ENCODE results near the gene DAGLA.

Gene DAGLA

DNA sequence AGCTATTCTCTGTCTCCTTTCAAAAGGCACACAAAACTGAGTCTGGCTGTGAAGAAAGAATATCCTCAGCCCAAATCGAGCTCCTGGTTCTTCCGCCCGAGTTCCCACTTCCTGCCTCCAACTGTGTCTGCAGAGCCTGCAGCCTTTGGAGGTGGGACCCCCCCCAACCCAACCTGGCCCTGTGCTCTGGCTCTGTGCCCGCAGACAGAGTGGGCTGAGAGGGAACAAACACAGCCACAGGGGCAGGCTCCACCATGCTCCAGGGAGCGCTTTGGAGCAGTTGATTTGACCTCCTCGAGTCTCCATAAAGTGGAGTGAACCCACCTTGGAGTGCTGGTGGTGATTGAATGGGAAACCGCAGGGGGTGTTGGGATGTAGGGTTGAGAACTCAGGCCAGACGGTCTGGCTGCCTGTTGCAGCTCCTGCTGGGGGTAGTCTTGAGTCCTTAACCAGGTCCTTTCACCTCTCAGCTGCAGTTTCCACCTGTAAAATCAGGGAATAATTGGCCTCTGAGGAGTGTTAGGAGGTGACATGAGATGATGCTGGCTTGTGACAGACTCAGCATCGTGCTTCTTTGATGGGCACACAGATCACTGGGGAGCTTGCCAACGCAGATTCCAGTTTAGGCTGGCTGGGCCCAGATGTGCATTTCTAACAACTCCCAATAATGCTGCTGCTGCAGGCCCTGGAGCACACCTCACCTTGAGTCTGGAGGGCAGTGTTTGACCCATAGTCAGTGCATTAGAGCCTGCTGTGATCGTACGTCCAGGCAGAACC lies 11.4 kb downstream of the DAGLA start:
- no peak for DNase-seq

DNA sequence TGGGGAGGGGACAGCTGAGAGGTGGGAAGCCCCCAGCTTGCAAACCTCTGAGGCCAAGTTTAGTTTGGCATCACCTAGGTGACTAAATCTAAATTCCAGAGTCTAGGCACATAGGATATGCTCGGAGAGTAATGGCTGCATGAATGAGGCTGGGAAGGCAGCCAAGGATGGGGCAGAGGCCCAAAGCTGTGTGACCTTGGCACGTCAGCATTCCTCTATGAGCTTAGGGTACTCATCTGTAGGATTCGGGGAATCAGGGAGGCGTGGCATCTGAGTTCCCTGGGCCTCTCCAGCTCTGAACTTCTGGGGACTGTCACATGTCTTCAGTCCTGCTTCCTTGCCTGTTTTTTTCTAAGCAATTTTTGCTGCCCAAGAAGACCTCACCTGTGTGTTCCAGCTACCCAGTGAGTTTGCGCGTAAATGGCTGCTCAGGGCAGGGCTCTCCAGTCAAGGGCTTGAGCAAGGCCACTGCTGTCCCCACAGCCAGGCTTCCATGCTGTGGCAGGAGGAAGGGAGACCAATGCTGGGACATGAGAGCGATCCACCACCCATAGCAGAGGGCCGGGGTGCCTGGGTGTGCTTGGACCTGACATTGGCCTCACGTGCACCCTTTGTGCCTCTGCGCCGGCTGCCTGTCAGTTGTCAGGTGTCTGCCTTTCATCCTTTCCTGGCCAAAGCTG lies 13.9 kb downstream of the DAGLA start:
- no peak for DNase-seq

DNA sequence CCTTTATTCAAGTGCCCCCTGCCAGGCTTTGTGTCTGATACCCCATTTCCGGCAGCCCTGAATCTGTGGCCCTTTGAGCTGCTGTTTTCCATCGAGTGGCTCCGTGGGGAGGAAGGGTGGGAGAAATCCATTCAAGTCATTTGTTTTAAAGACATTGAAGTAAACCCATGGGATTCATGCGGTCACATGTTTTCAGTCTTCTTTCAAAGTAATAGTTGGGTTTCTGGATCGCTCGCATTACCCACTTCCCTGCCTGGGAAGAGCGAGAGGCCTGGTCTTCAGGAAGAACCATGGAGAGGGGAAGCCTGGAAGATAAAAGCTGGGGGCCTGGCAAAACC lies 14.4 kb downstream of the DAGLA start:
- DNase-seq: no peak

DNA sequence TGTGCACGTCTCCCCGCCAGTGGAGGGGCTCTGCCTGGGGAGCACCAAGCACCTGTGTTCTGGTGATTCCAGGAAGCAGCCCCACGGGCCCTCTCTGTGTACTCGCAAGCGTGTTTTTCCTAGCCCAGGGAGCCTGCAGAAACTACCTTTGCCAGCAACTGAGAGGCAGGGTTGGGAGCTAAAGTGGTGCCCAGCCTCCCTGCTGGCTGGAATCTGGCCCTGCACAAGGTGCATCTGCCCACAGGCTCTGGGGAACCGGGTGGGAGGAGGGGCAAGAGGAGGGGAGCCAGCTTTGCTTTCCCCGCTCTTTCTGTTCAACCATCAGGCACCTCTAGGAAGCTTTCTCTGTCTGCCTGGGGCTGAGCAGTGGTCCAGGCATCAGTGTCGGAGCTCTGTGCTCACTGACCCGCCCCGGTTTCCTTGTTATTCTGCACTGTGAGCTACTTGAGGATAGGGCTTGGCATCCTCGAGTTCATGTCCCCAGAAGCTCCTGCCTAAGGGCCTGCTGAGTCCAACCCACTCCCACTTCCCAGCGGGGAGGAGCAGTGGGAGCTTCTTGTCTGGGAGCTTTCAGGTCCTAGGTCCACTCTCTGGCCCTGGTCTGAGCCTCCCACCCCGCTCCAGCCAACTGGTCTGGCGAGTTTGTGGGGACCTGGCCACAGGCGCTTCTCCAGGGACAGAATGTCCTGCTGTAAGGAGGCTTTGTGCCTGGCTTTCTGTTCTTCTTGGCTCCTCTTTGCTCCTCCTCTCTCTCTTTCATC lies 14.9 kb downstream of the DAGLA start:
- no peak for DNase-seq

DNA sequence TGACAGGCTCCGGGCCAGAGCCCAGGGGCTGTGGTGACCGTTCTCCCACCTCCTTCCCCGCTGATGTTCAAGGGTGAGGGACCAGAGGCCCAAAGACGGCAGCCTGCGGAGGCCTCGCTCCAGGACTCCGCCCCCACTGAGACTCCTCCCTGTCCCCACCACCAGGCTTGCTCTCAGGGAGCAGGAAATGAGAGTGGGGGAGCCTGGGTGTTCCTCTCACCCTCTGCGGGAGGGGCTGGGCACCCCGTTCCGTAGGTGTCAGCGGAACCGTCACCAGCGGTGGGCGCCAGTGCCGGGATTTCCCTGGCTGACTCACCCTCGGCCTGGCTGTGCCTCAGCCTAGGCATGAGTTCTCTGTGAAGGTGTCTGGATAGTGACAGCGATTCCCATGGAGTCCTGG lies 15.7 kb downstream of the DAGLA start:
- peak; percentile 25 for DNase-seq

DNA sequence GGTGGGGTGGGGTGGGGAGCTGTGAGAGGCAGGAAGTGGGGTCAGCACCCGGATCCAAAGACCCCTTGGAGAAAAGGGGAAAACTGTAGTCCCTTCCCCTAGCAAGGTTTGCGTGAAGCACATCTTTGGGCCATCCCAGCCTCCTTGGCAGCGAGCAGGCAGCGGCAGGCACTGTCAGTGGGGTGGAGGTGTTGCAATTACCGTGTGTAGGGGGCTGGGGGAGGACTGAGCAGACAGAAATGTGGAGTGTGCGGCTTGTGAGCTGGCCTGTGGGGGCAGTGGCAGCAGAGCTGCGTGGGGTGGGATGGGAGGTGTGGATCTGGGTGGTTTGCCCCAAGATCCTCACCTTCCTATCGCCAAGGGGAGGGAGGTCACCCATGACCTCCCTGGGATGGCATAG lies 16.4 kb downstream of the DAGLA start:
- DNase-seq: no peak

DNA sequence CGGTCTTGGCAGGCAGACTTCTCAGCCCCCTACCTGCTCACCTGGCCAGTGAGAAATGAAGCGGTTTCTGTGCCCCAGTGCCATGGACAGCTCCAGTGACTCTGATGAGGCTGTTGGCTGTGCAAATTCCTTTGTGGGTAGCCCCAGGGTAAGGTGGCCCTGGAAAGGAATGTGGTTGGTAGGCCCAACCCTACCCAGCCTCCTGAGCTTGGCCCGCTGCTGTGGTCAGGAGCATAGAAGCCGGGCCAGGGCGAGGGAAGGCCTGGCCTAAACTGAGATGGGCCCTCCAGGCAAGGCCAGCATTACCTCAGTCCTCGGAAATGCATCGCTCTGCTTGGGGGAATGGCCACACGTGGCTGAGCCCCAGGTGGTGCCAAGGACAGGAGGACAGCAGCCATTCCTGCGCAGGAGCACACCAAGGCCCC lies 16.9 kb downstream of the DAGLA start:
- DNase-seq: no peak

DNA sequence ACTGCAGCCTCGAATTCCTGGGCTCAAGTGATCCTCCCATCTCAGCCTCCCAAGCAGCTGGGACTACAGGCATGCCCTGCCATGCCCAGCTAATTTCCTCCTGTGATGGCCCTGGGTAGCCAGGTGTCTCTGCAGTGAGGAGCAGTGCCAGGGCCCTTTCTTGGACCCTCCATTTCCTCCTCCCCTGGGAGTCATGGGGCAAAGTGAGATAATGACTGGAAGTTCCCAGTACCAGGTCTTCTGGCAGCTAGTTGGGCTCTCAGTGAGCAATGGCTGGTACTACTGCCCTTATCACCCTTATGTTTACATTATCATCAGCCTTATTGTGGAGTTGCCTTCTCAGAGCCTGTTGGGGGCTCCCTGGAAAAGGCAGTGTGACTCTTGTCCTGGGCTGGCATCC lies 17.6 kb downstream of the DAGLA start:
- DNase-seq: no peak

DNA sequence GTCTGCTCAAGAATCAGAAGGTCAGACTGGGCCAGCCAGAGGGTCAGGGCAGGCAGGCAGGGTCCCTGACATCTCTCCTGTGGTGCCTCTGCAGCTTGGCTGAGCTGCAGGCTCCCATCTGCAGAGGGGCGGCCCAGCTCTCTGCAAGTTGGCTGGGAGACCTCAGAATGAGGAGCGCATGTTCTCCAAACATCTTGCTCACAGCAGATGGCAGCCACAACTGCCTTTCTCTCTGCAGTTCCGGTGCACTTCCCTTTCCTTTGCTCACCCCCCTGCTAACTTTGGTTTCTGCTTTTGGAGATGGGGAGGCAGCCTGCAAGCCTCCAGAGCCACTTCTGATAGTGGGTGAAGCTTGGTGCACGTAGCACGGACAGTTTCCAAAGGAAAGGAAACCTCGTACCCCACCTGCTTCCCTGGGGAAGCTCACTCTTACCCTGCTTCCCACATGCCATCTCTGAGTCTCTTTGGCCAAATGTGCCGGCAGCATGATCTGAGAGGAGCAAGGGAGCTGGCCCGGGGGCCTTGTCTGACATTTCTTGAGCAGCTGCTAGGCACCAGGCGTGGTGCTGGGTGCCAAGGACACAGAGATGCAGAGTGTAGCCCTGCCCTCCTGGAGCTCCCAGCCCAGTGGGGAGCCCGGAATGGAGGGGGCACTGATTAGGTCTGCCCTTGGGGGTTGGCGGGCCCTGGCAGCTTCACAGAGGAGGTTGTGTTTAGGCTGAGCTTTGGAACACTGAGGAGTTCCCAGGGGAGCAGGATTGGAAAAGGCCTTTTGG lies 18.2 kb downstream of the DAGLA start:
- no peak for DNase-seq

DNA sequence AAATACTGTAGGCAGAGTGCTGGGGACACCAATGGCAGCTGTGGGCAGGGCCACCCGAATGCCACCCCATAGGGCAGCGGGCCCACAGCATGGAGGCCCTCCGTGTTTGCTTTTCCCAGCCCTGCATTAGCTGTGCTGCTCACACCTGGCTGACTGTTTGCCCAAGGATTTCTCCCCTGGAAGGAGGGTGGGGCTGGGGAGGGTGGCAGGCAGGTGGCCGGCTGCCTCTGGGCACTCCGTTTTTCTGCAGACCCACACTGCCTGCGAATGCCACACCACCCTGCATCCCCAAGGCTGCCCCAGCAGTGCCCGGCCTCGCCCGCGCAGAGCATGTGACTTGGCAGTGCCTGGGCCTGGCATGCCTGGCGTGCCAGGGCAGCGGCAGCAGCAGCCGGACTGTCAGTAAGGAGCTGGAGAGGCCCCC lies 19.6 kb downstream of the DAGLA start:
- DNase-seq: no peak

DNA sequence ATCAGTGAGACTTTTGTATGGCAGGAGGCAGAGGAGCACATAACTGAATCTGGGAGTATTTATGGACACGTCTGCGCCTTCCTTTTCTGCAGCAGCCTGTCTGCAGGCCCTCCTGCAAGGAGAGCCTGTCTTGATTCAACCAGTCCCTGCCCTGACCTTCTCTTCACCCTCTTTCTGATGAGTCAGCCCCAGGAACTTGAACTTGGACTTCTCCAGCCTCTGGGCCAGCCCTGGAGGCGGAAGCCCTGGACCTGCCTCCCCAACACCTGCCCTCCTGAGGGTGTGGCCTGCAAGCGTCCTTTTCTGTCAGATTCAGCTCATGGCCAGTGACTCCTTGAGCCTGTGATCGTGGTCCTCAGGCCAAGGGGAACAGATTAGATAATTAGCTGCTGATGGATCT lies 20.0 kb downstream of the DAGLA start:
- DNase-seq: no peak

DNA sequence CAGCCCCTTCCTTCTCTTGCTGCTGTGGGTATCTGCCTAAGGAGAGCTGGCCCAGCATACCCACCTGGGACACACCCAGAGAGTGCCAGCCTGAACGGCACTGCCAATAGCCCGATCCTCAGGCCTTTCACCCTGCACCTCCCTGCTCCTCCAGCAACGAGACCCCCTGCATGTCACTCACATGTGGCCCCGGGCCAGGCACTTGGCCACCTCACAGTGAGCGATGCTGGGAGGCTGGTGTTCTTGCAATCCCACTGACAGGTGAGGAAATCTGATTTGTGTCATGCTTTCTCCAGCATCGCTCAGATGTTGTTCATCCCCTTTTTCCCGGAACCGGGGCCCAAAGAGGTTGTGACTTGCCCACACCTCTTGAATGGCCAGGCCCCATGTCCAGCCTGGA lies 20.5 kb downstream of the DAGLA start:
- no peak for DNase-seq

DNA sequence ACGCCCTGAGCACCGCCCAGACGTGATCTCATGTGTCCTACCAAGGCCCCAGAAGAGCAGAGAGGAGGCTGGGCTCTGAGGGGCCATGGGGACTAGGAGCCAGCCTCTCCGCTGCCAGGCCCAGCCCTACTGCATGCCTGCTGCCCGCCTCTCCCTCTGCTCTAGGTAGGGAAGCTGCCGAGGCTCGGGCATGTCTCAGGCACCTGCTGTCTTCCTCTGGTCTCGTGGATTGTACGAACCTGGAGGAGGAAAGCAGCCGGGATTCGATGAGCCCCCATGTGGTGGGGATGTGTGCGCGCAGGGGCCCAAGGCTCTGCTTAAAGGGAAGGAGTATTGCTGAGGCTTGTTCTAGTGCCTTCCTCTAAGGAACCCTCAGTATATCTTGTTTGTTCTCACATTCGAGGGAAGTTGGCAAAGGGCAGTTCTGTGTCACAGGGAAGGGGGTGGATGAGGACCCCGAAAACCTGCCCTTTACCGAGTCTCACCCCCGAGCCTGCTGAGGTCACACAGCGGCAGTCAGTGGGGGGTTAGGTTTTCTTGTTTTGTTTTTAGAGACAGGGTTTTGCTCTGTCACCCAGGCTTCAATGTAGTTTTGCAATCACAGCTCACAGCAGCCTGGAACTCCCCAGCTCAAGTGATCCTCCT lies 21.2 kb downstream of the DAGLA start:
- no peak for DNase-seq

DNA sequence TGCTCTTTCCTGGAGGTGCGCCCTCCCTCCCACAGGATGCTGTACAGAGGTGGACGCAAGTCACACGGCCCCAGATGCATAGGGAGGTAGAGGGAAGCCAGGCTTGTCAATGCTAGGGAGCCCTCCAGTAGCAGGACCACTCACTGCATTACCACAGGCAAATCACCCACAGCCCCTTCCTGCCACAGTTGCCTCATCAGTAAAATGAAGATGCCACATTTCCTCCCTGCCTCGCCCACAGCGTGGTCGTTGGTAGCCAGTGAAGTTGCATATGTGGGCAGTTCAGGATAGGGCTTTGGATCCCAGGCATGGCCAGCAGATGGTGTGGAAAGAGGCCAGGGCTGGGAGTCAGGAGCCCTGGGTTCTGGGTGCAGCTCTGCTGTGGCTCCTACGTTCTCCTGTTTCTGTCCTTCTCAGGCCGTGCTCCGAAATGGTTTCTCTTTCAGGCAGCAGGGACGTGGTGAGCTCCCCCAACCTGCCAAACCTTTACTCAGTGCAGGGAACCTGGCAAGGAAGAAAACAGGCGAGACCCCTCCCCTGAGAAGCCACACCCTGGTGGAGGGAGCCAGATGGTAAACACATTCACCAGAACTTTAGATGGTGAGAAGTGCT lies 22.6 kb downstream of the DAGLA start:
- no peak for DNase-seq

DNA sequence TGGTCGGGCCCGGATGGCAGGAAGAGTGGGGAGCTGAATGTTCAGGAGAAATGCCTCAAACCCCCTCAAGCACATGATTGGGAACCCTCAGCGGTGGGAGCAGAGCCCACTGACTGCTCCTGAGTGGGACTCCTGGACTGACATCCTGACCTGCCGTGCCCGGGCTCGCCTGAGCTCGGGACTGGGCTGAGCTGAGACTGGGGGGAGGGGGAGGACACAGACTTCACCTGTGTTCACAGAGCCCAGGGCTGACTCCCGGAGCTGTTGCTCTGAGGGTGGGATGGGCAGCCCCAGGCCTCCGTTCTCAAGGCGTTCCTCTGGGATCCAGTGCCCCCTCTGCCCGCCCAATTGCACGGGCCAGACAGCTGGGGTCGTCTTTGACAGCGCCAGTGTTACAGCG lies 24.6 kb downstream of the DAGLA start:
- no peak for DNase-seq

DNA sequence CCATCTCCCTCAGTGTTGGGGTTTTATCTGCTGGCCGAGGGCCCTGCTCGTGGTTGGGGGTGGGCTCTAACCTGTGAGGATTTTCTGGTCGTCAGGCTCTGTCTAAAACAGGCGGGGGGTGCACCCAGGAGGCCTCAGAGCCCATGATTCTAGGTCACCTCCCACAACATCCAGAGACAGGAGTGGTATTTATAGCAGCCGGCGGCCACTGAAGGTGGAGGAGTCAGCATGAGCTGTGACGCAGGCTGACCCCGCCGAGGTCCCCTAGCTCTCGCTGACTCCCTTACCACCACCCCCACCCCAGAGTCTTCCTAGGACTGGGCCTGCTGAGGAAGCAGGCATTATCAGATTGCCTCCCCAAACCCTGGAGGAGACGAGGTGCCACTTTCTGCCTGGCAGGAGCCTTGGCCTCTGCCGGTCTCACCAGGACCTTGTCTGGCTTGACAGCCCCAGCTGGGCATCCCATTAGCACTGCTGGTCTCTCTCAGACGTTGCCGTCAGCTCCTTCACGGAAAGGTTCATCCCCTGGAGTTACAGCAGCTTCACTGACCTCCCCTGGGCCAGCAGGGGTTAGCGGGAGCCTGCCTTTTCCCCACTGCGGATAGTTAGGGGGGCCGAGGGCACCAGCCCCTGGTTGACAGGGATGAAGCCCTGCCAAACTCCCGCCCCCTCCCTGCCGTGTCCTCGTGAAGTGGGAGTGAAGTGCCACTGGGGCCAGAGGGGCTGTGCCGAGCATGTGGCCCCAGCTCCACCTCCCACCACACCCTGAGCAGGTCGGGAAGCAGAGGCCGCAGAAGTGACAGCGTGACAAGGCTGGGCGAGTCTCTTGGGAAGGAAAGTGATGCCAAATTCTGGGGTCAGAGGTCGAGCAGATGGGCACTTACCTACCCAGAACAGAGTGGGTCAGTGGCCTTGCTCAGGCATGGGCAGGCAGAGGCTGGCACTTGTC lies 26.5 kb downstream of the DAGLA start:
- DNase-seq: no peak

DNA sequence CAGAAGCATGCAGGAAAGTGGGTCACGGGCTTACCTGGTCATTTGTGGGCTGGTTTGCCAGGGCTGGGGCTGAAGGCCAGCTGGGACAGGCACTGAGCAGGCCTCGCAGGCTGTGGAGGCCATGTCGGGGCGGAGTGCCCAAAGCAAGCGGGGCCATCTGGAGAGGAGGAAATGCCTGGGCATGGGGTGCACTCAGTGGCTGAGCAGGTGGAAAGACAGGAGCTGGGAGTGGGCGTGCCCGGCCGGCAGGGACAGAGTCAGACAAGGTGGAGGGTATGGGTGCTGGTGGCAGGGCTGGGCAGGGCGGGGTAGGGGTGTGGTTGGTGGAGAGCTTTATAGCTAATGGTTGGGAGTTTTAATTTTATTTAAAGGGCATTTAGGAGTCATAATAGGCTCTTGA lies 27.4 kb downstream of the DAGLA start:
- DNase-seq: no peak

DNA sequence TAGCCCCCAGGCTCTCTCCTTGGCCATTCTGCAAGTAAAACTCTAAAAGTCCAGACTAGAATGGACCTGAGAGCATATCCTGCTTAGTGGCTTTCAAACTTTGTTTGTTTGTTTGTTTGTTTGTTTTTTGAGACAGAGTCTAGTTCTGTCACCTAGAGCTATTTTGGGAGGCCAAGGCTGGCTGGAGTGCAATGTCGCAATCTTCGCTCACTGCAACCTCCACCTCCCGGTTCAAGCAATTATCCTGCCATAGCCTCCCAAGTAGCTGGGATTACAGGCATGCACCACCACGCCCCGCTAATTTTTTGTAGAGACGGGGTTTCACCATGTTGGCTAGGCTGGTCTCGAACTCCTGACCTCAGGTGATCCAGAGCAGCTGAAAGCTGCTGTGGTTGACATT lies 28.9 kb downstream of the DAGLA start:
- DNase-seq: no peak

DNA sequence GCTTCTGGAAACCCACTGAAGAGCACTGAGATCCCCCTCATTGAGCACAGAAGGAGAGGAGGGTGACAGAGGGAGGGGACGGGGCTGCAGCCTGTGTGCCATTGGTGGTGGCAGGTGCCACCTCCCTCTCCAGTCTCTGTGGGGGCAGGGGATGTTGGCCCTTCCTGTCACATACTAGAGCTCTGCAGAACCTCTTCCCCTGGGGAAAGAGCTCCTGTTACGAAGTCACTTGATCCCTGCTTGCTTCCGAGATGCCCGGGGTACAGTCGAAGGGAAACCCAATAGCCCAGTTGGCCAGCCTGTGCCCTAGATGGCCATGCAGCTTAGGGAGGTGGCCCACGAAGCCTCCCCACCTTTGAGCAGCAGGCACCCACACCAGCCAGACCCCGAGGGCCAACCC lies 29.4 kb downstream of the DAGLA start:
- no peak for DNase-seq

DNA sequence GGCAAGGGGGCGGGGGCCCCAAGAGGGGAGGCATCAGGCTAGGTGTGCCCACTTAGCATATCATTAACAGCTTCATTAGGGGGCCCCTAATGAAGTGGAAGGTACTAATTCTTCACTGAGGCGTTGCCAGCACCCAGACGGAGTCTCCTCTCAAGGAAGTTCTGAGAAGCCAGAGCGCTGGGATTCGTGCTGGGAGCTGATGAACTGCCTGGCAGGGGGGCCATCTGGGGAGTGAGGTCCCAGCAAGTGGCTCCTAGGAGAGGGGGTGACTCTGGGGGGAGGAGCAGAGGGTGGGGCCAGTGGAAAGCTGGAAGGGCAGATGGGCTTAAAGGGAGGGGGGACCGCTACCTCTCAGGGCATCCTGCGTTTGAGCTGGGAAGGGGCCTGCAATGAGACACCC lies 29.8 kb downstream of the DAGLA start:
- no peak for DNase-seq

DNA sequence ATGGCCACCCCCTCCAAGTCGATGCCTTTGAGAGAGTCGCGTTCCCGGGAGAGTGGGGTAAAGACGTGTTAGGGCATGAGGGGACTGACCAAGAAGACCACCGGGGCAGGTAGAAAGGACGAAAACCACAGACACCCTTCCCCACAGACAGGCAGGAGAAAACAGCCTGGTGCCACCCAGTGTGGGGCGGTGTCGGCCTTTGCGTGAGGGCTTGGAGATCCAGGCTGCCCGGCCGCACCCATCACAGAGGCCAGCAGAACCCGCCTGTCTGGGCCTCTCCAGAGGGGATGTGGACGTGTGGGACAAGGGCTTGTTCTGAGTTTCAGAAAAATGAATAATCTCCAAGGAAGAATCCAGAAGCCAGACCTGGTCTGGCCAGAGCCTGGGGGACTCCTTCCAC lies 30.8 kb downstream of the DAGLA start:
- DNase-seq: no peak

Measured in GOT3 (cell line).